DOHH2 (cell line): ENCODE results near the gene ABHD12.
"Not testable (repeated sequence)": the region's sequence is repeated elsewhere in the genome, so short reads cannot be mapped to it uniquely, and the experiment has no call there.

Experiments
- H3F3A ChIP-seq: fragments of 200-600 bp; sonication (generic), shearing (Covaris generic); 2 replicates; pipeline ENCODE4 v1.6.0; 2016; ENCODE audit warnings: antibody characterized with exemption, mild to moderate bottlenecking; ENCODE audit not compliant: control insufficient read depth, insufficient read depth
- H3K27ac ChIP-seq: fragments of 200-600 bp; sonication (generic); 2 replicates; pipeline ENCODE4 v1.5.1; 2014; ENCODE audit warnings: low read depth, mild to moderate bottlenecking, low read length, moderate library complexity
- H3K27me3 ChIP-seq: fragments of 200-600 bp; sonication (generic); 2 replicates; pipeline ENCODE4 v1.6.1; 2014; ENCODE audit warnings: mild to moderate bottlenecking, low read length, mixed read lengths; ENCODE audit not compliant: control insufficient read depth
- H3K36me3 ChIP-seq: fragments of 200-600 bp; sonication (generic); 2 replicates; pipeline ENCODE4 v1.6.1; 2014; ENCODE audit warnings: mild to moderate bottlenecking, low read length, moderate library complexity, mixed read lengths; ENCODE audit not compliant: control insufficient read depth
- H3K4me1 ChIP-seq: fragments of 200-600 bp; sonication (generic); 2 replicates; pipeline ENCODE4 v1.6.1; 2014; ENCODE audit warnings: mild to moderate bottlenecking, low read length, mixed read lengths; ENCODE audit not compliant: control insufficient read depth
- H3K4me2 ChIP-seq: fragments of 200-600 bp; sonication (generic); 2 replicates; pipeline ENCODE4 v1.6.0; 2014; ENCODE audit warnings: mild to moderate bottlenecking, low read length, moderate library complexity
- H3K4me3 ChIP-seq: fragments of 200-600 bp; sonication (generic); 2 replicates; pipeline ENCODE4 v1.5.1; 2014; ENCODE audit warnings: mild to moderate bottlenecking, low read length, mixed read lengths
- H3K79me2 ChIP-seq: fragments of 200-600 bp; sonication (generic); 2 replicates; pipeline ENCODE4 v1.6.1; 2014; ENCODE audit warnings: mild to moderate bottlenecking, low read length, mixed read lengths; ENCODE audit not compliant: control insufficient read depth
- H3K9me2 ChIP-seq: fragments of 200-600 bp; sonication (generic); replicated peaks from 2 replicates; pipeline ENCODE4 v1.6.1; 2014; ENCODE audit warnings: mild to moderate bottlenecking, low read length, mixed read lengths; ENCODE audit not compliant: control insufficient read depth
- H3K9me3 ChIP-seq: fragments of 200-600 bp; sonication (generic); 2 replicates; pipeline ENCODE4 v1.6.1; 2014; ENCODE audit warnings: antibody characterized with exemption, low read length, mixed read lengths; ENCODE audit not compliant: control insufficient read depth, insufficient read depth
- H4K20me1 ChIP-seq: fragments of 200-600 bp; sonication (generic); 2 replicates; pipeline ENCODE4 v1.6.0; 2014; ENCODE audit warnings: low read depth, mild to moderate bottlenecking, antibody characterized with exemption, low read length, moderate library complexity; ENCODE audit not compliant: control insufficient read depth, insufficient read depth
- CTCF ChIP-seq: fragments of 200-600 bp; sonication (generic); IDR thresholded peaks from one replicate; pipeline ENCODE4 v1.5.1; 2014; ENCODE audit warnings: antibody characterized with exemption, mild to moderate bottlenecking, low read depth, low read length; ENCODE audit not compliant: poor library complexity, severe bottlenecking
- EZH2phosphoT487 ChIP-seq: fragments of 200-600 bp; sonication (generic); IDR thresholded peaks from 2 replicates; pipeline ENCODE4 v1.6.1; 2017; ENCODE audit warnings: borderline replicate concordance, mild to moderate bottlenecking, antibody characterized with exemption, low read length, moderate library complexity, mixed read lengths

Gene ABHD12

GRCh38 chr20:25314497-25315417 is 75.9 kb downstream of the ABHD12 start:
- TF ChIP-seq CTCF: no peak
- no peak for TF ChIP-seq EZH2phosphoT487
- Histone ChIP-seq H3K9me3 (no peaks in the 10 kb centered on the region), H3K27me3 (no peaks in the 10 kb centered on the region), H3K79me2 (peaks cover 11% of the 10 kb centered on the region), H3K4me1 (peaks cover 48% of the 10 kb centered on the region), H3K36me3 (peaks cover 9% of the 10 kb centered on the region), H4K20me1 (no peaks in the 10 kb centered on the region), H3K9me2 (no peaks in the 10 kb centered on the region), H3K4me3 (no peak overlapping the region), H3K4me2 (no peak overlapping the region), H3F3A (peaks cover 12% of the 10 kb centered on the region), H3K27ac (no peak overlapping the region)

- Histone ChIP-seq H4K20me1 (no peaks in the 10 kb centered on the region), H3K4me3 (no peak overlapping the region), H3K27me3 (no peaks in the 10 kb centered on the region), H3K4me1 (peaks cover 37% of the 10 kb centered on the region), H3F3A (peaks cover 4% of the 10 kb centered on the region), H3K9me3 (no peaks in the 10 kb centered on the region), H3K27ac (no peak overlapping the region), H3K9me2 (no peaks in the 10 kb centered on the region), H3K36me3 (peaks cover 5% of the 10 kb centered on the region), H3K79me2 (peaks cover 11% of the 10 kb centered on the region), H3K4me2 (no peak overlapping the region)
- TF ChIP-seq CTCF: no peak
- TF ChIP-seq EZH2phosphoT487: no peak
Observed at GRCh38 chr20:25313593-25313992, 77.0 kb downstream of the ABHD12 start.

GRCh38 chr20:25312716-25313115 is 77.9 kb downstream of the ABHD12 start:
- H3K9me3 ChIP-seq, H3K36me3 ChIP-seq, H3K9me2 ChIP-seq, H3K79me2 ChIP-seq, H3K4me3 ChIP-seq, H4K20me1 ChIP-seq, H3F3A ChIP-seq, H3K4me2 ChIP-seq, H3K27ac ChIP-seq, H3K27me3 ChIP-seq: not testable (repeated sequence)
- H3K4me1 ChIP-seq: peaks cover 29% of the 10 kb centered on the region
